ENCODE data around the gene IFITM1.

IFITM1 gene

DNA sequence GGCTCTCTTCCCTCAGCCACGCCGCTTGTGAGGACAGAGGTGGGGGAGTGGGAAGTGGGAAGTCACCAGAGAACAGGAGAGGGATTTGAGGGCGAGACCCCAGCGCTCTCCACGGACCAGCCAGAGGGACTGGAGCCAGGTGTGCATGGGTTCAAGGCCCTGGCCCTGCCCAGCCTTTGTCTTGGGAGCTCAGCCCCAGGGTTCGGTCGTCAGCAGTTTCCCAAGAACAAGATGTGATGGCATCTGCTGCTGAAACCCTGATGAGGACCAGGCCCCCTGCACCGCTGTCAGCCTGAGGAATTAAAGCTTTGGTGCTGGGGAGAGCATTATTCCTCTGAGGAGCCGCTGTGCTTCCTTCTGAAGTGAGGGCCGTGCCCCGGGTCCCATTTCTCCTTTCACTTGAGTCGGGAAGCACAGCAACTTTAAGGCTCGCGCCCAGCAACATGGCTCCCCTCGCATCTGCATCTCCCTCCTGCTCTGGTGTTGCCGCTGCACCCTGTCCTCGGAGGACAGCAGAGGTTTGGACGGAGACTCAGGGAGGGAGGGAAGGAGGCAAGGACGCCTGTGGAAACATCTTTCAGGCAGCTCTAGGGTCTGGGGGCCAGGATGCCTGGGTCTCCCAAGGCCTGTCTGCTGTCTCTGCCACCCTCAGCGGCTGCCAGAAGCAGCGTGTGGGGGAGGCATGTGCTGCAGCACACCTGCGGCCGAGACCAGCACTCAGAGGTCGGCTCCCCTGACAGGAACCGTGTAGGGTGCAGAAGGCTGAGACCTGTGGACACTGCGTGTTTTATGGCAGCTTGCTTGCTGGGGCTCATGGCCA is 18.3 kb upstream of the IFITM1 start:
- TF ChIP-seq NFIC (IDR thresholded peaks at IDR 0.05) (no peak), EP300 (IDR thresholded peaks at IDR 0.05; ENCODE audit: borderline replicate concordance) (no peak), FOXM1 (IDR thresholded peaks at IDR 0.05; ENCODE audit: borderline replicate concordance, low read depth) (no peak), EGR1 (IDR thresholded peaks at IDR 0.05) (no peak), ZBTB7A (IDR thresholded peaks at IDR 0.05; ENCODE audit: low read depth) (no peak), CEBPB (IDR thresholded peaks at IDR 0.05) (no peak), RAD21 (IDR thresholded peaks at IDR 0.05; ENCODE audit: low read depth) (no peak), TEAD4 (IDR thresholded peaks at IDR 0.05) (no peak), YY1 (IDR thresholded peaks at IDR 0.05; ENCODE audit: low read depth) (no peak), CREB1 (IDR thresholded peaks at IDR 0.05; ENCODE audit: low read depth) (no peak), TCF12 (IDR thresholded peaks at IDR 0.05; ENCODE audit: low read depth) (no peak), TAF1 (IDR thresholded peaks at IDR 0.05; ENCODE audit: low read depth) (no peak)
- TF ChIP-seq, protein P1, sequence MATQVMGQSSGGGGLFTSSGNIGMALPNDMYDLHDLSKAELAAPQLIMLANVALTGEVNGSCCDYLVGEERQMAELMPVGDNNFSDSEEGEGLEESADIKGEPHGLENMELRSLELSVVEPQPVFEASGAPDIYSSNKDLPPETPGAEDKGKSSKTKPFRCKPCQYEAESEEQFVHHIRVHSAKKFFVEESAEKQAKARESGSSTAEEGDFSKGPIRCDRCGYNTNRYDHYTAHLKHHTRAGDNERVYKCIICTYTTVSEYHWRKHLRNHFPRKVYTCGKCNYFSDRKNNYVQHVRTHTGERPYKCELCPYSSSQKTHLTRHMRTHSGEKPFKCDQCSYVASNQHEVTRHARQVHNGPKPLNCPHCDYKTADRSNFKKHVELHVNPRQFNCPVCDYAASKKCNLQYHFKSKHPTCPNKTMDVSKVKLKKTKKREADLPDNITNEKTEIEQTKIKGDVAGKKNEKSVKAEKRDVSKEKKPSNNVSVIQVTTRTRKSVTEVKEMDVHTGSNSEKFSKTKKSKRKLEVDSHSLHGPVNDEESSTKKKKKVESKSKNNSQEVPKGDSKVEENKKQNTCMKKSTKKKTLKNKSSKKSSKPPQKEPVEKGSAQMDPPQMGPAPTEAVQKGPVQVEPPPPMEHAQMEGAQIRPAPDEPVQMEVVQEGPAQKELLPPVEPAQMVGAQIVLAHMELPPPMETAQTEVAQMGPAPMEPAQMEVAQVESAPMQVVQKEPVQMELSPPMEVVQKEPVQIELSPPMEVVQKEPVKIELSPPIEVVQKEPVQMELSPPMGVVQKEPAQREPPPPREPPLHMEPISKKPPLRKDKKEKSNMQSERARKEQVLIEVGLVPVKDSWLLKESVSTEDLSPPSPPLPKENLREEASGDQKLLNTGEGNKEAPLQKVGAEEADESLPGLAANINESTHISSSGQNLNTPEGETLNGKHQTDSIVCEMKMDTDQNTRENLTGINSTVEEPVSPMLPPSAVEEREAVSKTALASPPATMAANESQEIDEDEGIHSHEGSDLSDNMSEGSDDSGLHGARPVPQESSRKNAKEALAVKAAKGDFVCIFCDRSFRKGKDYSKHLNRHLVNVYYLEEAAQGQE (IDR thresholded peaks at IDR 0.05; ENCODE audit: low read depth), result no peak
- TF ChIP-seq, protein P2, sequence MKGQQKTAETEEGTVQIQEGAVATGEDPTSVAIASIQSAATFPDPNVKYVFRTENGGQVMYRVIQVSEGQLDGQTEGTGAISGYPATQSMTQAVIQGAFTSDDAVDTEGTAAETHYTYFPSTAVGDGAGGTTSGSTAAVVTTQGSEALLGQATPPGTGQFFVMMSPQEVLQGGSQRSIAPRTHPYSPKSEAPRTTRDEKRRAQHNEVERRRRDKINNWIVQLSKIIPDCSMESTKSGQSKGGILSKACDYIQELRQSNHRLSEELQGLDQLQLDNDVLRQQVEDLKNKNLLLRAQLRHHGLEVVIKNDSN (IDR thresholded peaks at IDR 0.05), result no peak
- TF ChIP-seq, protein P3, sequence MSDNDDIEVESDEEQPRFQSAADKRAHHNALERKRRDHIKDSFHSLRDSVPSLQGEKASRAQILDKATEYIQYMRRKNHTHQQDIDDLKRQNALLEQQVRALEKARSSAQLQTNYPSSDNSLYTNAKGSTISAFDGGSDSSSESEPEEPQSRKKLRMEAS (IDR thresholded peaks at IDR 0.05), result no peak

DNA sequence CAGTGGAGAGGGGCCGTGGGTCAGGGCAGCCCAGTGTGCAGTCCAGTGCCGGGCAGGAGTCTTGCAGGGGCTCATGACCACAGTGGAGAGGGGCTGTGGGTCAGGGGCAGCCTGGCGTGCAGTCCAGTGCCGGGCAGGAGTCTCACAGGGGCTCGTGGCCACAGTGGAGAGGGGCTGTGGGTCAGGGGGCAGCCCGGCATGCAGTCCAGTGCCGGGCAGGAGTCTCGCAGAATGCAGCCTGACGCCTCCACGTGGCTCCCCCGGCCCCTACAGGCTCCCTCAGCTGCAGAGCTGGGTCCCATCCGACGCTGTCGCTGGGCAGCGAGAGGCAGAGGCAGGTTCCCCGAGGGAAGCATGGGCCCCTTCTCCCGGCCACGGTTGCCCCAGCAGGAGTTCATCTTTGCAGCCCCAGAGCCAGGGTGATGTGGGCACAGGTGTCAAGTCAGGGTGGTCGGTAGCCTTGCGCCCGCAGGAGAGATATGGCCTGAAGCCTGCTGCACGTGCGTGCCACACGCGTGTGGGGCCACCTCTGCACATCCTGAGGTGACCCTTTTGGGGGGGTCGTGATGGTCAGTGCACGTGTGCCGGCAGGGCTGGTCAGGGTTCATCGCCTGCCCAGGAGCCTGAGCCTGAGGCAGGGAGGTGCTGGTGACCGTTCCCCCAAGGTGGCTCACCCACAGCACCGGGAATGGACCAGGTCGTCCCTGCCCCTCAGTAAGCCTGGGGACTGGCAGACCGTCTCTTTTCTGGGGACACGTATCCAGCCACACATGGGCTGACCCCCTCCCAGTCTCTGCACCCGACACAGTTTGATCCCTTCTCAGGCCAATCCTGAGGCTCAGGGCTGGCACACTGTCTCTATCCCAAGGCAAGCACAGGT is 17.4 kb upstream of the IFITM1 start:
- TF ChIP-seq NFIC (IDR thresholded peaks at IDR 0.05), result no peak
- TF ChIP-seq, protein P3 (IDR thresholded peaks at IDR 0.05), result no peak
- TF ChIP-seq EP300 (IDR thresholded peaks at IDR 0.05; ENCODE audit: borderline replicate concordance), result no peak
- TF ChIP-seq EGR1 (IDR thresholded peaks at IDR 0.05), result no peak
- no peak for TF ChIP-seq ZBTB7A (IDR thresholded peaks at IDR 0.05; ENCODE audit: low read depth)
- TF ChIP-seq, protein P1 (IDR thresholded peaks at IDR 0.05; ENCODE audit: low read depth), result no peak
- TF ChIP-seq, protein P2 (IDR thresholded peaks at IDR 0.05), result no peak
- no peak for TF ChIP-seq RAD21 (IDR thresholded peaks at IDR 0.05; ENCODE audit: low read depth)
- no peak for TF ChIP-seq TAF1 (IDR thresholded peaks at IDR 0.05; ENCODE audit: low read depth)
- TF ChIP-seq TCF12 (IDR thresholded peaks at IDR 0.05; ENCODE audit: low read depth), result no peak

DNA sequence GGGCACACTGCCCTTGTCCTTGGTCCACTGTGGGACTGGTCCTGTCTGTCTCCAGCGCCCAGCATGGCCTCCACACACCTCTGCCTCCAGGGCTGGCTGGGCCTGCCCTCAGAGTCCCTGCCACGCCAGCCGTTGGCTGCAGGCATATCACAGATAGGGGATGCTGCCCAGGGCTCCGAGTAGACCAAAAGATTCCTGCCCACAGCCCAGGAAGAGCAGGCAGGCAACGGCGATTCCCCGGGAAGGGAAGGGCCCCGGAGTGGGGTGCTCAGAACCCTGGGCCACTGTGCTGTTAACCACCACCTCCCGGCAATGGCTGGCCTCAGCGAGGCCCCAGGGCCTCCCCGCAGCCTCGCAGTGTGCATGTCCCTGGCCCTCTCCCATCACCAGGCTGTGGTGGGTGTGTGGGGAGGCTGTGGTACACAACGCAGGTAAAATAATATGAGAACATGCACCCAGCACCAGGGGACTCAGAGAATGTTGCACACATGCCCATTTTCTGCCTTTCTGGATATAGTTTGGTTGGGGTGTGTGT is 16.7 kb upstream of the IFITM1 start:
- TF ChIP-seq FOXM1 (IDR thresholded peaks at IDR 0.05; ENCODE audit: borderline replicate concordance, low read depth) (no peak), NFIC (IDR thresholded peaks at IDR 0.05) (no peak), CEBPB (IDR thresholded peaks at IDR 0.05) (no peak), CREB1 (IDR thresholded peaks at IDR 0.05; ENCODE audit: low read depth) (no peak), TEAD4 (IDR thresholded peaks at IDR 0.05) (no peak), EP300 (IDR thresholded peaks at IDR 0.05; ENCODE audit: borderline replicate concordance) (no peak), TCF12 (IDR thresholded peaks at IDR 0.05; ENCODE audit: low read depth) (no peak), RAD21 (IDR thresholded peaks at IDR 0.05; ENCODE audit: low read depth) (no peak), ZBTB7A (IDR thresholded peaks at IDR 0.05; ENCODE audit: low read depth) (no peak), TAF1 (IDR thresholded peaks at IDR 0.05; ENCODE audit: low read depth) (no peak), EGR1 (IDR thresholded peaks at IDR 0.05) (no peak), YY1 (IDR thresholded peaks at IDR 0.05; ENCODE audit: low read depth) (no peak)
- TF ChIP-seq, protein P3 (IDR thresholded peaks at IDR 0.05), result no peak
- TF ChIP-seq, protein P2 (IDR thresholded peaks at IDR 0.05), result no peak
- TF ChIP-seq, protein P1 (IDR thresholded peaks at IDR 0.05; ENCODE audit: low read depth), result no peak

Measured in Ishikawa (cell line).